Cardiac muscle cell (in vitro differentiated cells and primary cell): ENCODE measurements around the gene ATP5F1C. TPM values are rescaled to one million over a fixed set of nuclear protein-coding genes. Genes with fewer than 3 reads are reported as not detected.
"Not testable (repeated sequence)": the region's sequence is repeated elsewhere in the genome, so short reads cannot be mapped to it uniquely, and the experiment has no call there.

ENCODE experiments used
- DNase-seq, 2 donors: peaks; one replicate each; pipeline versions ENCODE4 v3.0.0 to v3.0.0-alpha.2; 2010 to 2017; ENCODE audit warnings: low read depth in 1 of 2, low spot score in 1 of 2
- H3K27ac ChIP-seq: fragments of 200-600 bp; sonication (generic); 2 replicates; pipeline ENCODE4 v1.5.1; 2016
- H3K27me3 ChIP-seq: fragments of 200-600 bp; sonication (generic); 2 replicates; pipeline ENCODE4 v1.6.0; 2016; ENCODE audit warnings: control low read depth
- H3K36me3 ChIP-seq: fragments of 200-600 bp; sonication (generic); 2 replicates; pipeline ENCODE4 v1.5.1; 2016; ENCODE audit warnings: control low read depth
- H3K4me1 ChIP-seq: fragments of 200-600 bp; sonication (generic); 2 replicates; pipeline ENCODE4 v1.8.1; 2017; ENCODE audit warnings: low read depth, mild to moderate bottlenecking, mixed run types
- H3K4me3 ChIP-seq: fragments of 200-600 bp; sonication (generic); 2 replicates; pipeline ENCODE4 v1.5.1; 2016; ENCODE audit warnings: mild to moderate bottlenecking
- H3K9me3 ChIP-seq: fragments of 200-600 bp; sonication (generic); 2 replicates; pipeline ENCODE4 v1.5.1; 2017; ENCODE audit warnings: low read depth, mild to moderate bottlenecking, control low read depth
- CTCF ChIP-seq: IDR thresholded peaks from 2 replicates; pipeline ENCODE4 v1.5.1; 2012; ENCODE audit warnings: low read depth, mild to moderate bottlenecking, low read length
- polyA plus RNA-seq: library from polyadenylated mRNA; unstranded; fragments of >200 nt; fragmentation: Nextera tagmentation; extraction: Ambion mirVana; gene quantifications from 2 replicates; pipeline ENCODE4 v1.2.1, GENCODE V29; 2016
- total RNA-seq: library from RNA; depleted of rRNA; stranded (reverse); fragments of >200 nt; gene quantifications from 2 replicates; pipeline ENCODE4 v1.2.3, GENCODE V29; 2016

The ATP5F1C gene
- total and polyA plus RNA-seq, 2 experiments from 2014 or later, result 341 to 811 TPM

GRCh38 chr10:7767209-7767608 lies 20.8 kb upstream of the ATP5F1C start:
- DNase-seq, result peak in 1 of 2 donors; percentile 70
- Histone ChIP-seq H3K36me3 (peaks cover 54% of the 10 kb centered on the region), H3K4me1 (no peaks in the 10 kb centered on the region), H3K9me3 (no peaks in the 10 kb centered on the region), H3K27me3 (no peaks in the 10 kb centered on the region), H3K27ac (no peak overlapping the region), H3K4me3 (no peak overlapping the region)
- TF ChIP-seq CTCF, result no peak

GRCh38 chr10:7768417-7768816 lies 19.6 kb upstream of the ATP5F1C start:
- TF ChIP-seq CTCF, result no peak

GRCh38 chr10:7773845-7774801 lies 13.9 kb upstream of the ATP5F1C start:
- TF ChIP-seq CTCF, result no peak
- DNase-seq, result no peak
- no peak overlapping the region for H3K27ac ChIP-seq
- H3K36me3 ChIP-seq, result peaks cover 44% of the 10 kb centered on the region
- H3K4me3 ChIP-seq, result no peak overlapping the region
- no peaks in the 10 kb centered on the region for H3K9me3 ChIP-seq
- H3K27me3 ChIP-seq, result no peaks in the 10 kb centered on the region
- no peaks in the 10 kb centered on the region for H3K4me1 ChIP-seq

More at GRCh38 chr10:7768417-7768816, 19.6 kb upstream of the ATP5F1C start:
- Histone ChIP-seq H3K4me3 (no peak overlapping the region), H3K27me3 (no peaks in the 10 kb centered on the region), H3K9me3 (no peaks in the 10 kb centered on the region), H3K4me1 (no peaks in the 10 kb centered on the region), H3K27ac (no peak overlapping the region), H3K36me3 (peaks cover 50% of the 10 kb centered on the region)
- DNase-seq, result no peak

- no peak for TF ChIP-seq CTCF
- peaks cover 54% of the 10 kb centered on the region for H3K36me3 ChIP-seq
- no peak overlapping the region for H3K27ac ChIP-seq
Observed at GRCh38 chr10:7776777-7777176, 11.2 kb upstream of the ATP5F1C start.

GRCh38 chr10:7782194-7782593 lies 5.8 kb upstream of the ATP5F1C start:
- DNase-seq, H3K27me3 ChIP-seq, H3K4me3 ChIP-seq, H3K4me1 ChIP-seq, H3K27ac ChIP-seq, H3K9me3 ChIP-seq: not testable (repeated sequence)
- H3K36me3 ChIP-seq, result peaks cover 22% of the 10 kb centered on the region

More at GRCh38 chr10:7776777-7777176, 11.2 kb upstream of the ATP5F1C start:
- Histone ChIP-seq H3K27me3 (no peaks in the 10 kb centered on the region), H3K4me3 (no peak overlapping the region), H3K9me3 (no peaks in the 10 kb centered on the region), H3K4me1 (no peaks in the 10 kb centered on the region)
- DNase-seq, result no peak

GRCh38 chr10:7786430-7786829 lies 1.5 kb upstream of the ATP5F1C start:
- Histone ChIP-seq H3K27me3 (no peaks in the 10 kb centered on the region), H3K27ac (no peak overlapping the region), H3K9me3 (no peaks in the 10 kb centered on the region), H3K4me3 (no peak overlapping the region), H3K36me3 (no peaks in the 10 kb centered on the region), H3K4me1 (peaks cover 18% of the 10 kb centered on the region)
- TF ChIP-seq CTCF, result no peak
- DNase-seq, result no peak
